ENCODE data around the gene LANCL2. TPM values are rescaled to one million over a fixed set of nuclear protein-coding genes. Genes with fewer than 3 reads are reported as not detected.

LANCL2 gene
- total and polyA plus RNA-seq, 2 experiments from 2014 or later: 7.3 to 10.7 TPM

DNA sequence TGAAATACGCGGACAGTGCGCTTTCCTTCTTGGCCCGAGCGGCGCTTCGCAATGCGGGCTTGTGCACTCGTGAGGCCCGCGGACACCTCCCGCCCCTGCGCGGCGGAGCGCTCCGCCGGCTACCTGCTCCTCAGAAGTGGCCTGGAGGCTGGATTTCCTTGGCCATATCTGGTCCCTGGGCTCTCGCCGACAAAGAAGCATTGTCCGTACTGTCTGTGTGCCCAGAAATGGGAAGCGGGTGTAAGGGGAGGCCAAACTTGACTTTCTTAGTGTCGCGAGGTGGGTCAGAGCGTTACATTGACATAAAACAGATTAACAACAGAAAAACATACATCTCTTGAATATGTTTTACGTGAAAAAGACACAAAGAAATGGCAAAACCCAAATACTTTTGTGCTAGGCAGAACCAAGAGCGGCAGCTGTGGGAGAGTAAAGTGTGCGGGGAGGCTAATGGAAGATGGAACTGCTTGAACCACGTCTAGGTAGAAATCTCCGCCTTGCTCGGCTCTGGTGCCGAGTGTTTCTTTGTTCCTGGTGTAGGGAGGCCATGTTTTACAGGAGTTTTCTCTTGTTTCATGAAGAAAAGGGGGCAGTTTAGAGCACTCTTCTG lies 1.4 kb downstream of the LANCL2 start:
- Histone ChIP-seq H3K27ac (ENCODE audit: low read depth) (peak overlapping the region; percentile 96), H3K4me1 (ENCODE audit: insufficient read depth) (peaks cover 6% of the 10 kb centered on the region; the same call in 1 of the 2 replicates), H3F3A (replicated peaks; ENCODE audit: low read depth) (no peaks in the 10 kb centered on the region), H3K27me3 (ENCODE audit: insufficient read depth) (no peaks in the 10 kb centered on the region), H3K79me2 (replicated peaks; ENCODE audit: insufficient read depth) (peaks cover 13% of the 10 kb centered on the region; the same call in 1 of the 2 replicates), H4K20me1 (replicated peaks; ENCODE audit: insufficient read depth) (no peaks in the 10 kb centered on the region), H3K4me2 (peak overlapping the region; percentile 85), H3K36me3 (ENCODE audit: insufficient read depth) (no peaks in the 10 kb centered on the region), H2AFZ (peak overlapping the region; percentile 82), H3K4me3 (peak overlapping the region; percentile 98), H3K9me2 (ENCODE audit: insufficient read depth) (no peaks in the 10 kb centered on the region)
- peaks cover 19% of the 10 kb centered on the region for H3K4me1 Mint-ChIP-seq
- no peak for TF ChIP-seq ZNF114 (CRISPR knock-in tag; IDR thresholded peaks at IDR 0.05)
- TF ChIP-seq NANOG (IDR thresholded peaks at IDR 0.05; ENCODE audit: borderline replicate concordance): no peak
- no peak for TF ChIP-seq EZH2phosphoT487 (IDR thresholded peaks at IDR 0.05; ENCODE audit: unreplicated experiment)
- no peak for TF ChIP-seq STAT1 (IDR thresholded peaks at IDR 0.05; ENCODE audit: unreplicated experiment)
- no peak for TF ChIP-seq EZH2 (IDR thresholded peaks at IDR 0.05; ENCODE audit: low read depth, unreplicated experiment)
- TF ChIP-seq, protein P1, sequence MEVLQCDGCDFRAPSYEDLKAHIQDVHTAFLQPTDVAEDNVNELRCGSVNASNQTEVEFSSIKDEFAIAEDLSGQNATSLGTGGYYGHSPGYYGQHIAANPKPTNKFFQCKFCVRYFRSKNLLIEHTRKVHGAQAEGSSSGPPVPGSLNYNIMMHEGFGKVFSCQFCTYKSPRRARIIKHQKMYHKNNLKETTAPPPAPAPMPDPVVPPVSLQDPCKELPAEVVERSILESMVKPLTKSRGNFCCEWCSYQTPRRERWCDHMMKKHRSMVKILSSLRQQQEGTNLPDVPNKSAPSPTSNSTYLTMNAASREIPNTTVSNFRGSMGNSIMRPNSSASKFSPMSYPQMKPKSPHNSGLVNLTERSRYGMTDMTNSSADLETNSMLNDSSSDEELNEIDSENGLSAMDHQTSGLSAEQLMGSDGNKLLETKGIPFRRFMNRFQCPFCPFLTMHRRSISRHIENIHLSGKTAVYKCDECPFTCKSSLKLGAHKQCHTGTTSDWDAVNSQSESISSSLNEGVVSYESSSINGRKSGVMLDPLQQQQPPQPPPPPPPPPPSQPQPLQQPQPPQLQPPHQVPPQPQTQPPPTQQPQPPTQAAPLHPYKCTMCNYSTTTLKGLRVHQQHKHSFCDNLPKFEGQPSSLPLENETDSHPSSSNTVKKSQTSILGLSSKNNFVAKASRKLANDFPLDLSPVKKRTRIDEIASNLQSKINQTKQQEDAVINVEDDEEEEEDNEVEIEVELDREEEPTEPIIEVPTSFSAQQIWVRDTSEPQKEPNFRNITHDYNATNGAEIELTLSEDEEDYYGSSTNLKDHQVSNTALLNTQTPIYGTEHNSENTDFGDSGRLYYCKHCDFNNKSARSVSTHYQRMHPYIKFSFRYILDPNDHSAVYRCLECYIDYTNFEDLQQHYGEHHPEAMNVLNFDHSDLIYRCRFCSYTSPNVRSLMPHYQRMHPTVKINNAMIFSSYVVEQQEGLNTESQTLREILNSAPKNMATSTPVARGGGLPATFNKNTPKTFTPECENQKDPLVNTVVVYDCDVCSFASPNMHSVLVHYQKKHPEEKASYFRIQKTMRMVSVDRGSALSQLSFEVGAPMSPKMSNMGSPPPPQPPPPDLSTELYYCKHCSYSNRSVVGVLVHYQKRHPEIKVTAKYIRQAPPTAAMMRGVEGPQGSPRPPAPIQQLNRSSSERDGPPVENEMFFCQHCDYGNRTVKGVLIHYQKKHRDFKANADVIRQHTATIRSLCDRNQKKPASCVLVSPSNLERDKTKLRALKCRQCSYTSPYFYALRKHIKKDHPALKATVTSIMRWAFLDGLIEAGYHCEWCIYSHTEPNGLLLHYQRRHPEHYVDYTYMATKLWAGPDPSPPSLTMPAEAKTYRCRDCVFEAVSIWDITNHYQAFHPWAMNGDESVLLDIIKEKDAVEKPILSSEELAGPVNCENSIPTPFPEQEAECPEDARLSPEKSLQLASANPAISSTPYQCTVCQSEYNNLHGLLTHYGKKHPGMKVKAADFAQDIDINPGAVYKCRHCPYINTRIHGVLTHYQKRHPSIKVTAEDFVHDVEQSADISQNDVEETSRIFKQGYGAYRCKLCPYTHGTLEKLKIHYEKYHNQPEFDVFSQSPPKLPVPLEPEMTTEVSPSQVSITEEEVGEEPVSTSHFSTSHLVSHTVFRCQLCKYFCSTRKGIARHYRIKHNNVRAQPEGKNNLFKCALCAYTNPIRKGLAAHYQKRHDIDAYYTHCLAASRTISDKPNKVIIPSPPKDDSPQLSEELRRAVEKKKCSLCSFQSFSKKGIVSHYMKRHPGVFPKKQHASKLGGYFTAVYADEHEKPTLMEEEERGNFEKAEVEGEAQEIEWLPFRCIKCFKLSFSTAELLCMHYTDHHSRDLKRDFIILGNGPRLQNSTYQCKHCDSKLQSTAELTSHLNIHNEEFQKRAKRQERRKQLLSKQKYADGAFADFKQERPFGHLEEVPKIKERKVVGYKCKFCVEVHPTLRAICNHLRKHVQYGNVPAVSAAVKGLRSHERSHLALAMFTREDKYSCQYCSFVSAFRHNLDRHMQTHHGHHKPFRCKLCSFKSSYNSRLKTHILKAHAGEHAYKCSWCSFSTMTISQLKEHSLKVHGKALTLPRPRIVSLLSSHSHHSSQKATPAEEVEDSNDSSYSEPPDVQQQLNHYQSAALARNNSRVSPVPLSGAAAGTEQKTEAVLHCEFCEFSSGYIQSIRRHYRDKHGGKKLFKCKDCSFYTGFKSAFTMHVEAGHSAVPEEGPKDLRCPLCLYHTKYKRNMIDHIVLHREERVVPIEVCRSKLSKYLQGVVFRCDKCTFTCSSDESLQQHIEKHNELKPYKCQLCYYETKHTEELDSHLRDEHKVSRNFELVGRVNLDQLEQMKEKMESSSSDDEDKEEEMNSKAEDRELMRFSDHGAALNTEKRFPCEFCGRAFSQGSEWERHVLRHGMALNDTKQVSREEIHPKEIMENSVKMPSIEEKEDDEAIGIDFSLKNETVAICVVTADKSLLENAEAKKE (CRISPR knock-in tag; IDR thresholded peaks at IDR 0.05): no peak
- H3K36me3 Mint-ChIP-seq (ENCODE audit: low read depth): peaks cover 8% of the 10 kb centered on the region; the same call in 2 of the 3 replicates
- peak overlapping the region; percentile 94 for H3K4me3 Mint-ChIP-seq
- peak overlapping the region; percentile 98 for H3K27ac Mint-ChIP-seq
- H3K27me3 Mint-ChIP-seq (ENCODE audit: insufficient read depth, low read depth, poor library complexity): peaks cover 11% of the 10 kb centered on the region
- H3K9me3 Mint-ChIP-seq: no peaks in the 10 kb centered on the region
- ATAC-seq (peak; percentile 17), DNase-seq (ENCODE audit: low spot score) (peak; percentile 57)

Data from GM23338 (cell line).